GM19438 (cell line): Measurements from ENCODE around the gene MFAP5.
A peak's percentile ranks its signal among the peaks of the same experiment; 100 is the strongest.
"Not testable (repeated sequence)": the region's sequence is repeated elsewhere in the genome, so short reads cannot be mapped to it uniquely, and the experiment has no call there.

Experiments used
- ATAC-seq: cut with Tn5 transposase; IDR thresholded peaks from one replicate; pipeline ENCODE4 v1.9.1; 2021; ENCODE audit warnings: low read depth; ENCODE audit not compliant: unreplicated experiment

MFAP5 gene

DNA sequence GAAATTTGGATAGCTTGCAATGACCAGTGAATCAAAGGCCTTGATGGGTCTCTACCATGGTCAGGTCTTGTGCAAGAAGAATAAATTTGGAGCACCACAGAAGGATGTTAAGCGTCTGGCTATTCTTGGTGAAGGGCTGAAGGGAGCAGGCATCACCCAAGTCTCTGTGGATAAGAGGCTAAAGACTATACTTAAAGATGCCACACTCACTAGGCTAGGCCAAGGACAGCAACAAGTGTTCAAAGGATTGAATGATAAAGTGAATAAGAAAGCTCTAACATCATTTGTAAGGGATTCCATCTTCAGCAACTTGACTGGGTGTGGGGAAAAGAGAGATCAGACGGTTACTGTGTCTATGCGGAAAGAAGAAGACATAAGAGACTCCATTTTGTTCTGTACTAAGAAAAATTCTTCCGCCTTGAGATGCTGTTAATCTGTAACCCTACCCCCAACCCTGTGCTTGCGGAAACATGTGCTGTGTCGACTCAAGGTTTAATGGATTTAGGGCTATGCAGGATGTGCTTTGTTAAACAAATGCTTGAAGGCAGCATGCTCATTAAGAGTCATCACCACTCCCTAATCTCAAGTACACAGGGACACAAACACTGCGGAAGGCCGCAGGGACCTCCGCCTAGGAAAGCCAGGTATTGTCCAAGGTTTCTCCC lies 27.2 kb downstream of the MFAP5 start:
- not testable (repeated sequence) for ATAC-seq

DNA sequence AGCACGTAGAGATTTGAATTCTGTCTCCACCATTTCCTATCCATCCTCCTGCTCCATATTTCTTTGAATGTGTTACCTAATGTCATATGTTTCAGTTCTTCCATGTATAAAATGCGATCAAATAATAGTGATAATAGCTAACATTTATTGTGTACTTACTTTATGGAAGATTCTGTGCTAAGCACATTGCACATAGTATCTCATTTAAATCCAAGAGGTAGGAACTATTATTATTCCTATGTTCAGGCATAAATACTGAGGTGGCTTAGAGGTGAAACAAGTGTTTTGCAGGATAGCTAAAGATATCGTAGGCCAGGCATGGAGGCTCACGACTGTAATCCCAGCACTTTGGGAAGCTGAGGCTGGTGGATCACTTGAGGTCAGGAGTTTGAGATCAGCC lies 32.5 kb downstream of the MFAP5 start:
- ATAC-seq = no peak

DNA sequence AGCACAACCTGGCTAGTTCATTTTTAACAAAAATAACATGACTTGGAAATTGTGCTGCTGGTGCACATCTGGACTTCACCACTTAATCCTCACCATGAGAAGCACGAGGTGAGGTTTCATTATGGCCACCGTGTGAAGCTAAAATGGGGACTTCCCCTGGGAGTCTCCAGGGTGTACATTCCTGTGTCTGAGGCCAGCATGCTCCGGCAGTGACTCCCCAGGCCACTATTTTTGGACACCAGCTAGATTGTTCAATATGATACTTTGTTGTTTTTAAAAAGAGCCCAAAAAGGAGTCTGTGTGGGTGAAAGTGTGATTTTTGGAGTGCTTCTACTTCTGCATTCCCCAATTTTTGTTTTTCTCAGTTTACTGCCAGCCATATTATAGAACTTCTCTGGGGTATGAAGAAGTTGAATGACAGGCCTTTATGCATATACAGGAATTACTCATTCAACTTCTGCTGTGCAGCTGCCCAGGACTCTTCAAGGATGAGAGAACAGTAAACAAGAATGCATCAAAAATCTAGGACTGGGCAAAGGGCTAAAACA lies 33.1 kb downstream of the MFAP5 start:
- peak; percentile 95 for ATAC-seq

DNA sequence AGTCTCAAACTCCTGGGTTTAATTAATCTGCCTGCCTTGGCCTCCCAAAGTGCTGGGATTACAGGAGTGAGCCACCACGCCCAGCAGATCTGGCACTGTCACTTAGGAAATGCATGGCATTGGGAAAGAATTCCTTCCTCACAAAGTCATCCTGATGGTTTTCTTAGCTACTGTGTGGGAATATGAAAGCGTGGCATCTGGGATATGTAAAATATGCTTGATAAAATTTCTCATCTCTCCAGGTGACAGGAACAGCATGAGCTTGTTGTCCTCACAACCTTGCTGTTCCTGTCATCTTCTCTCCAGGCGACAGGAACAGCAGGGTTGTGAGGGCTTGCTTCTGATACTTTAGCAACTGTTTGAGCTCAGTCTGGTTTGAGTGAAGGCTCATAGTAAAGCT lies 33.9 kb downstream of the MFAP5 start:
- no peak for ATAC-seq

DNA sequence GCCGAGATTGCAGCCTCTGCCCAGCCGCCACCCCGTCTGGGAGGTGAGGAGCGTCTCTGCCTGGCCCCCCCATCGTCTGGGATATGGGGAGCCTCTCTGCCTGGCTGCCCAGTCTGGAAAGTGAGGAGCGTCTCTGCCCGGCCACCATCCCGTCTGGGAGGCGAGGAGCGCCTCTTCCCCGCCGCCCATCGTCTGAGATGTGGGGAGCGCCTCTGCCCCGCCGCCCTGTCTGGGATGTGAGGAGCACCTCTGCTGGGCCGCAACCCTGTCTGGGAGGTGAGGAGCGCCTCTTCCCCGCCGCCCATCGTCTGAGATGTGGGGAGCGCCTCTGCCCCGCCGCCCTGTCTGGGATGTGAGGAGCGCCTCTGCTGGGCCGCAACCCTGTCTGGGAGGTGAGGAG lies 37.9 kb downstream of the MFAP5 start:
- not testable (repeated sequence) for ATAC-seq

DNA sequence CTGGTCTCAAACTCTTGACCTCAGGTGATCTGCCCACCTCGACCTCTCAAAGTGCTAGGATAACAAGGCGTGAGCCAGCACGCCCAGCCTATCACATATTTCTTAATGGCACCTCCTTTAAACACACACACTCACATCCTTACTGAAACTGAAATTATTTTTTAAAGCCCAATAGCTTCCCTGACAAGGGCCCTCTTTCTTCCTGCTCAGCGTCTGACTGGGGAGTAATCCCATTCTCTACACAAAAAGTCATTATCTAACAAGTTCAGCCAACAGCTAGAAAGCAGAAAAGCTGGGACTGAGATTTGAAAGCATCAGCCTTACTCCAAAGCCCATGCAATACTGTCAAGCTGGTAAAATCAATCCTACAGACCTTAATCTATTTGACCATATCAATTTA lies 40.0 kb downstream of the MFAP5 start:
- no peak for ATAC-seq

DNA sequence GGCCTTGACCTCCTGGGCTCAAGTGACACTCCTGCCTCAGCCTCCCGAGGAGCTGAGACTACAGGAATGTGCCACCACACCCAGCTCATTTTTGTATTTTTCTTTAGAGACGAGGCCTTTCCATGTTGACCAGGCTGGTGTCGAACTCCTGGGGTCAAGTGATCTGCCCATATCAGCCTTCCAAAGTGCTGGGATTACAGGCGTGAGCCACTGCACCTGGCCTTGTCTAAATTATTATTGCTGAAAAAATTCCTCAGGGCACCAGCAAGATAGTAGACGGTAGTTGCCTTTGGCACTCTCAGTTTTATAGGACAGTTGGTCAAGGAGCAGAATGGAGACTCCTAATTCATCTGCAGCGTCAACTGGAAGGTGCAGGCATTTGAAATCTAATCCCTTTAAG lies 47.4 kb downstream of the MFAP5 start:
- no peak for ATAC-seq

DNA sequence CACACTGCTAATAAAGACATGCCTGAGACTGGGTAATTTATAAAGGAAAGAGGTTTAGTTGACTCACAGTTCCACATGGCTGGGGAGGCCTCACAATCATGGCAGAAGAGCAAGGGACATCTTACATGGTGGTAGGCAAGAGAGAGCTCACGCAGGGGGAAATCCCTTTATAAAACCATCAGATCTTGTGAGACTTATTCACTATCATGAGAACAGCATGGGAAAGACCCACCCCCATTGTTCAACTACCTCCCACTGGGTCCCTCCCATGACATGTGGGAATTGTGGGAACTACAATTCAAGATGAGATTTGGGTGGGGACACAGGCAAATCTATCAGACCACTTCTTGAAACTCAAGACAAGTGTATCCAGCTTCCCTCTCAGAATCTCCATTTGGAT lies 48.7 kb downstream of the MFAP5 start:
- ATAC-seq = not testable (repeated sequence)

DNA sequence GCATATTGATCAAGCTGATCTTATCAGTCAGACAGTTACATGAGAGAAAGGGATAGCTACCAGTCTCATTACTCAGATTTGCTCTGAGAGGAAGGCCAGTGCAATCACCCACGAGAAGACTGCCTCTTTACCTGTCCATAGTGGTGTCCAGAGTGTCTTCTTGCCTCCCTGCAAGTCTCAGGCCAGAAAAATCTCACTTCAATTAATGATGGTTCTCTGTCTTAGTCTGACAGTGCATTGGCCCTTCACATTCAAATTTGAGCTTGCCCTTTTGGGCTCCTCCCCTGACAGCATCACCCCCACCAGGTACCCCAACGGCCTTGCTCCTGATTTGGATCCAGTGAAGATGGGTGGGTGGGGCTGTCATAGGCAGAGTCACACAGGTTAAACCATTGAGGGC lies 50.0 kb downstream of the MFAP5 start, which contains the start of gene AICDA:
TSS of gene AICDA (minus strand) at position 231 of the 400 bp plus-strand sequence. CDS start at position 139, 92 bp downstream.
- ATAC-seq = no peak

DNA sequence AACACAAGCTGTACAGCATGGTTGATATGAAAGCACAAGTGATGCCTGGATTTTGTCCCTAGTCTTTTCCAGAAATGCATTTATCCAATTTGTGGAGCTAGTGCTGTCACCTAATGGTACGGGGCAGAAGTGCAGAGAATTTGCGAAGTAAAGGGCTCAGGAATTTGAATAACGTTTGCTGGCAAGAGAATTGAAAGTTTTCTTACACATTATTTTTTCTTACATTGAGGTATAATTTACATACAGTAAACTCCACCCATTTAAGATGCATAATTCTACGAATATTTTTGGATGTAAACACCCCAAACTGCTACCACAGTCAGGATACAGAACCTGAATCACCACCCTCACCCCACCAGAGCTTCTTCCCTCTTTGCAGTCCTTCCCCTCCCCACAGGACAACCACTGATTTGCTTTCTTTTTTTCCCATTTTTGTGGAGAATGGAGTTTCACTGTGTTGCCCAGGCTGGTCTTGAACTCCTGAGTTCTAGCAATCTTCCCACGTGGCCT lies 53.5 kb downstream of the MFAP5 start:
- ATAC-seq = no peak

DNA sequence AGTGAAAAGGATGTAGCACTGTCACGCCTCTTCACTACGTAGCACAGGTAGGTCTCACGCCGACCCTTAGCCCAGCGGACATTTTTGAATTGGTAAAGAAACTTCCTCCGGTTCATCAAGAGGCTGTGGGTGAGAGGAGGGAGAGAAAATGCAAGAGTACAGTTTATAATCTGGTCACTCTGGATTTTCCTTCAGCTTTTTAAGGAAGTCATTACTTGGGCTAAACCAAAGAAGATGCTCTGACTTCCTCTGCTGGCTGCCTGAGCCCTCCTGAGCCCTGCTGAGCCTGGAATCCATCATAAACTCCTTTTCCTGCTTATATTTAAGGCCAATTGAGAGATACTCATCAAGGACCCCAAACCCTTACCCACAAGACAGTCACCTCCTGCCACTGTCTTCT lies 55.7 kb downstream of the MFAP5 start:
- no peak for ATAC-seq

DNA sequence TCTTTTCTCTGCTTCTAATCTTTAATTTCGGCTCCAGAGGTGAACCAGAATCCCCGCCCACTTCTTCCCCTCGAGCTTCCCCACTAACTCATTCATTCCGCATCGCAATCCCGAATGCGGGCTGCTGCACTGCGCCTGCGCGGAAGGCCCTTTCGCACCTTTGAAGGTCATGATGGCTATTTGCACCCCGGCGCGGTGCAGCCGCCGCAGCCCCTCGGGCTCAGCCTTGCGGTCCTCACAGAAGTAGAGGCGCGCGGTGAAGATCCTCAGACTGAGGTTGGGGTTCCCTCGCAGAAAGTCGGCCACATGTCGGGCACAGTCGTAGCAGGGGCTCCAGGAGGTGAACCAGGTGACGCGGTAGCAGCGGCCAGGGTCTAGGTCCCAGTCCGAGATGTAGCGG lies 57.6 kb downstream of the MFAP5 start:
- no peak for ATAC-seq

DNA sequence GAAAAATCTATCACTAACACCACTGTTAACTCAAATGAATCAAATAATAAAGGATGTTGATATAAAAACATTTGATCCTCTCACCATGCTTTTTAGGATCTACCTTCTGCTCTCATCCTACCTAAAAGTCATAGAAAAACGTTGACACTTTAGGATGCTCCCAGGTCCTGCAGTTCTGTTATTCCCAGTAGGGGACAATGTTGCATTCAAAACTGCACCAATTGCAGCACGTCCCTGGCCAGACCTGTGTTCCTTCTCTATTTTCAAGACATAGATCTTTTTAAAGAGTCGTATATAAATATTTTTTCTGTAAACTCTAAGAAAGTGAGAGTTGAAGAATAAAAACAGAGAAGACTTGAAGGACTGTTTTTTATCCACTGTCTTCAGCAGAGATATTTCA lies 58.8 kb downstream of the MFAP5 start:
- no peak for ATAC-seq

DNA sequence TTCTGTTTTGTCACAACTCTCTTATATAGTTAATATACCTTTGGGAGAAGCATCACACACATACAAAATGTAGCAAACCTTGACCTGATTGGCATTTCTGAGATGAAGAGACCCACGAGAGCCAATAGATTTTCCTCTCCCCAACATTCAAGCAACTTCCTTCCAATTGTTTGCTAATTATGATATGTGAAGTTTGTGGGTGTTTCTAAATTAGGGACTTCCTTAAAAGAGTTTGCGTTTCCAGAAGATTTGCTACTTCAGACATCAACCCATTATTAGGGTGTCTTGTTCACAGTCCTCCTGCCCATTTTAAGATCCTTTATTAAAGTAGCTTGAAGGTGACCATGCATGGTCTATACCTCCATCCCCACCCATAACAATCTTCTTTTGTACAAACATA lies 59.3 kb downstream of the MFAP5 start:
- no peak for ATAC-seq

DNA sequence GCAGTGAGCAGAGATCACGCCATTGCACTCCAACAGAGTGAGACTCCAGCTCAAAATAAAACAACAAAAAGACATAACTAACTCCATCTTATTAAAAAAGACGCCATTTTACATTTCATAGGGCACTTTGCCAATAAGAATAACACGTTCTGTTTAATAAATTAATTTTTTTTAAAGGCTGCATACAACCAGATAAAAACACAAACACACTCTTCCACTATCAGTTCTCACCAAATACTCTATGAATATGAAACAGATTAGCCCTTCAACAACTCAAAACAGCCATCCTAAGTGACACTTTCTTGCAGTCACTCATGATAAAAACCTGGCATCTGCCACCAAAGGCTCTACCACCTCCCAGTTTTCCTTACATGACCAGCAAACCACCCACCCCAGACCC lies 66.1 kb downstream of the MFAP5 start:
- no peak for ATAC-seq
